ENCODE data around the gene CNTNAP2.
"Not testable (repeated sequence)": the region's sequence is repeated elsewhere in the genome, so short reads cannot be mapped to it uniquely, and the experiment has no call there.

The CNTNAP2 gene

DNA sequence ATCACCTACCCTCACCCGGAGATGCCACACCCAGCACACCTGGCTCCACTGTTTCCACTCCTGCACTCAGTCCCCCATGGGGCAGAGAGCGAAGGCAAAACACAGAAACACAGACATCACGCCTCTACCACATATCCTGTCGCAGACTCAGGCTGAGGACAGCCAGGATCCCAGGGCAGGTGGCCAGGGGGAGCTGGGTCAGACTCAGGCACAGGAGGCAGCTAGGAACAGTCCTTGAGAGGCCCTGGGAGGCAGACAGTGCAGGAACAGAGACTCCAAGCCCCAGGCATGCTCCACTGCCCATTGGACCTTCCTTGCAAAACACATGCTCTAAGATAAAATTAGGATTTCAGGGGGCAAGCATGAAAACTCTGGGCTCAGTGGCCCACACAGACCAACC lies 2319.5 kb downstream of the CNTNAP2 start:
- Histone ChIP-seq H3K4me1 (ENCODE audit: control insufficient read depth, insufficient read depth, low read length) (peaks cover 14% of the 10 kb centered on the region), H3K27me3 (replicated peaks; ENCODE audit: control insufficient read depth, insufficient read depth, low read length) (no peaks in the 10 kb centered on the region), H3K36me3 (ENCODE audit: control insufficient read depth, insufficient read depth, low read length, severe bottlenecking) (no peaks in the 10 kb centered on the region), H3K4me3 (ENCODE audit: low read length) (no peak overlapping the region), H3K9ac (ENCODE audit: low read length) (no peak overlapping the region), H3K9me3 (ENCODE audit: control insufficient read depth, low read length) (no peaks in the 10 kb centered on the region)
- no peak for DNase-seq (ENCODE audit: low read depth)

DNA sequence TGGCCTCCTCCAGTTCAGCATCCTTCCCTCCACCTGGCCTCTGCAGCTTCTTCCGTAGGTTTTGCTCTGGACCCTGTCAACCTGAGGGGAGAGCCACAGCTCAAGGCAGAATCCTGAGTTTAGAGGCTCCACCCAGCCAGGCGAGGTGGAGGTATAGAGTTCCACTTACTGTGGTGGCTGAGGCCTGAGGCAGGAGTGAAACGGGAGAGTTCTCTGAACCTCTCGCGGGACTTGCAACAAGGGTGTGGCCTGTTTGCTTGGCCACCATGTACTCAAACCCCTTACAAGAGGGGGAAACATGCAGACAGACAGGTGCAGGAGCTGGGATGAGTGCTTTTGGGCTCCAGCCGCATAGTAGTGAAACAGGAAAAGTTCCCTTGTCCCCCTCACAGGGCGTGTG lies 2320.0 kb downstream of the CNTNAP2 start:
- no peaks in the 10 kb centered on the region for H3K9me3 ChIP-seq (ENCODE audit: control insufficient read depth, low read length)
- H3K4me3 ChIP-seq (ENCODE audit: low read length) = no peak overlapping the region
- no peak for DNase-seq (ENCODE audit: low read depth)
- H3K9ac ChIP-seq (ENCODE audit: low read length) = no peak overlapping the region
- H3K4me1 ChIP-seq (ENCODE audit: control insufficient read depth, insufficient read depth, low read length) = peaks cover 14% of the 10 kb centered on the region
- no peaks in the 10 kb centered on the region for H3K36me3 ChIP-seq (ENCODE audit: control insufficient read depth, insufficient read depth, low read length, severe bottlenecking)
- H3K27me3 ChIP-seq (replicated peaks; ENCODE audit: control insufficient read depth, insufficient read depth, low read length) = no peaks in the 10 kb centered on the region

GRCh38 chr7:148437043-148437442 lies 2320.4 kb downstream of the CNTNAP2 start:
- H3K9me3 ChIP-seq (ENCODE audit: control insufficient read depth, low read length) = no peaks in the 10 kb centered on the region
- no peaks in the 10 kb centered on the region for H3K27me3 ChIP-seq (replicated peaks; ENCODE audit: control insufficient read depth, insufficient read depth, low read length)
- no peak for DNase-seq (ENCODE audit: low read depth)
- no peak overlapping the region for H3K9ac ChIP-seq (ENCODE audit: low read length)
- H3K4me3 ChIP-seq (ENCODE audit: low read length) = no peak overlapping the region
- no peaks in the 10 kb centered on the region for H3K36me3 ChIP-seq (ENCODE audit: control insufficient read depth, insufficient read depth, low read length, severe bottlenecking)
- peaks cover 14% of the 10 kb centered on the region for H3K4me1 ChIP-seq (ENCODE audit: control insufficient read depth, insufficient read depth, low read length)

GRCh38 chr7:148442141-148442655 lies 2325.6 kb downstream of the CNTNAP2 start:
- H3K9ac ChIP-seq (ENCODE audit: low read length) = no peak overlapping the region
- H3K36me3 ChIP-seq (ENCODE audit: control insufficient read depth, insufficient read depth, low read length, severe bottlenecking) = no peaks in the 10 kb centered on the region
- H3K4me1 ChIP-seq (ENCODE audit: control insufficient read depth, insufficient read depth, low read length) = no peaks in the 10 kb centered on the region
- H3K27me3 ChIP-seq (replicated peaks; ENCODE audit: control insufficient read depth, insufficient read depth, low read length) = peaks cover 3% of the 10 kb centered on the region
- no peaks in the 10 kb centered on the region for H3K9me3 ChIP-seq (ENCODE audit: control insufficient read depth, low read length)
- DNase-seq (ENCODE audit: low read depth) = no peak
- no peak overlapping the region for H3K4me3 ChIP-seq (ENCODE audit: low read length)

- Histone ChIP-seq H3K4me3 (ENCODE audit: low read length) (no peak overlapping the region), H3K27me3 (replicated peaks; ENCODE audit: control insufficient read depth, insufficient read depth, low read length) (peaks cover 3% of the 10 kb centered on the region), H3K9me3 (ENCODE audit: control insufficient read depth, low read length) (no peaks in the 10 kb centered on the region), H3K36me3 (ENCODE audit: control insufficient read depth, insufficient read depth, low read length, severe bottlenecking) (no peaks in the 10 kb centered on the region), H3K9ac (ENCODE audit: low read length) (no peak overlapping the region), H3K4me1 (ENCODE audit: control insufficient read depth, insufficient read depth, low read length) (no peaks in the 10 kb centered on the region)
- DNase-seq (ENCODE audit: low read depth) = no peak
Measured at GRCh38 chr7:148442933-148443332, 2326.3 kb downstream of the CNTNAP2 start.

DNA sequence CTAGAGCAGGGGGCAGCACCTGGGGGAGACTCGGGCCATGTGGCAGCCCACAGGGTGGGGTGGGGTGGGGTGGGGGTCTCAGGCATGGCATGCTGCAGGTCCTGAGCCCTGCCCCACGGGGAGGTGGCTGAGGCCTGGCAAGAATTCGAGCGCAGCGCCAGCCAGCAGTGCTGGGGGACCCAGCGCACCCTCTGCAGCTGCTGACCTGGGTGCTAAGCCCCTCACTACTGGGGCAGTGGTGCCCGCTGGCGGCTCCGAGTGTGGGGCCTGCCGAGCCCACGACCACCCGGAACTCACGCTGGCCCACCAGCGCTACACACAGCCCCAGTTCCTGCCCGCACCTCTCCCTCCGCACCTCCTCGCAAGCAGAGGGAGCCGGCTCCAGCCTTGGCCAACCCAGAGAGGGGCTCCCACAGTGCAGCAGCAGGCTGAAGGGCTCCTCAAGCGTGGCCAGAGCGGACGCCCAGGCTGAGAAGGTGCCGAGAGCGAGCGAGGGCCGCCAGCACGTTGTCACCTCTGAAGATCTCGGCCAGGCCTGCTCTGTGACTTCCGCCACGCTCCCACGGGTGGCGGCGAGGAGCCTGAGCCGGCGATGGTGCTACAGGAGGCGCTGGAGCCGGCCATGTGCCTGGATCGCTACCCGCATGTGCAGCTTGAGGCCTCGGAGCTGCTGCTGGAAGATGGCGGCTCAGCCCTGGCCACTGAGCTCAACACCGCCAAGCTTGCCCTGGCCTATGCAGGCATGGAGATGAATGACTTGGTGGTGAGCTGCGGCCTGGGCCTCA lies 2328.9 kb downstream of the CNTNAP2 start:
- Histone ChIP-seq H3K4me3 (ENCODE audit: low read length) (no peak overlapping the region), H3K27me3 (replicated peaks; ENCODE audit: control insufficient read depth, insufficient read depth, low read length) (peaks cover 3% of the 10 kb centered on the region), H3K36me3 (ENCODE audit: control insufficient read depth, insufficient read depth, low read length, severe bottlenecking) (no peaks in the 10 kb centered on the region), H3K9ac (ENCODE audit: low read length) (no peak overlapping the region), H3K4me1 (ENCODE audit: control insufficient read depth, insufficient read depth, low read length) (no peaks in the 10 kb centered on the region), H3K9me3 (ENCODE audit: control insufficient read depth, low read length) (no peaks in the 10 kb centered on the region)
- no peak for DNase-seq (ENCODE audit: low read depth)

DNA sequence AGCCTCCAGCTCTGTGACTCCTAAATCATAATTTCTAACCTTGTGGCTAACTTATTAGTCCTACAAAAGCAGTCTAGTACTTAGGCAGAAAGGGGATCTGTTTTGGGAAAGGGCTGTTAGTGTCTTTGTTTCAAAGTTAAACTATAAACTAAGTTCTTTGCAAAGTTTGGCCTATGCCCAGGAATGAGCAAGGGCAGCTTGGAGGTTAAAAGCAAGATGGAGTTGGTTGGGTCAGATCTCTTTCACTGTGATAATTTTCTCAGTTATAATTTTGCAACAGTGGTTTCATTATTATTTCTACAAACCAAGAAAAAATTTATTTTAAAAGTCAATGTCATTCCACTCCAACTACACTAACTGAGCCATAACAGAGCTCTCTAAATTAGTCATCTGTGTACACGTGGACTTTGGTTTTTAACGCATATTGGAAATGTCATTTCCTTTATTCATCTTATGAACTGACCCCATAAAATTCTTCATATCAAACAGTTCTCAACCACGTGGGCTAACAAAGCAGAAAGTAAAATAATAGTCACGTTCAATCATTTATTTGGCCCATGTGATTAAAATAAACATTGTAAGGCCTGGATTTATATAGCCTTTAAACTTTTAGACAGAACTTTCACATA lies 2330.7 kb downstream of the CNTNAP2 start:
- Histone ChIP-seq H3K27me3 (replicated peaks; ENCODE audit: control insufficient read depth, insufficient read depth, low read length) (peaks cover 7% of the 10 kb centered on the region), H3K9me3 (ENCODE audit: control insufficient read depth, low read length) (no peaks in the 10 kb centered on the region), H3K4me1 (ENCODE audit: control insufficient read depth, insufficient read depth, low read length) (no peaks in the 10 kb centered on the region), H3K9ac (ENCODE audit: low read length) (no peak overlapping the region), H3K4me3 (ENCODE audit: low read length) (no peak overlapping the region), H3K36me3 (ENCODE audit: control insufficient read depth, insufficient read depth, low read length, severe bottlenecking) (no peaks in the 10 kb centered on the region)
- DNase-seq (ENCODE audit: low read depth) = no peak

DNA sequence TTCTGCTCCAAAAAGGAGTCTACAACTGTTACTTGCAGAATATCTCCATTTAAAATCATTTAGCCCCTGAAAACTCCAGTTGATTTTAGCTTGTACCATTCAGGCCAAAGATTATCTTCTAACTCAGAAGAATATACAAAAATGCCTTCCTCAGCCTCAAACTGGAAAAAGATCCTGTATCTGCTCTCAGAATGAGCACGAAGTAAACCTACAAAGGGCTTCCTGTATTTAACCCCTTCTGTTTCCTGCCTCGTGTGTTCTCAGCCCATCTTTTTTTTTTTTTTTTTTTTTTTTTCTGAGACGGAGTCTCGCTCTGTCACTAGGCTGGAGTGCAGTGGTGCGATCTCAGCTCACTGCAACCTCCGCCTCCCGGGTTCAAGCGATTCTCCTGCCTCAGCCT lies 2334.9 kb downstream of the CNTNAP2 start:
- not testable (repeated sequence) for H3K27me3 ChIP-seq (replicated peaks; ENCODE audit: control insufficient read depth, insufficient read depth, low read length); DNase-seq (ENCODE audit: low read depth); H3K9ac ChIP-seq (ENCODE audit: low read length); H3K36me3 ChIP-seq (ENCODE audit: control insufficient read depth, insufficient read depth, low read length, severe bottlenecking); H3K9me3 ChIP-seq (ENCODE audit: control insufficient read depth, low read length); H3K4me1 ChIP-seq (ENCODE audit: control insufficient read depth, insufficient read depth, low read length); H3K4me3 ChIP-seq (ENCODE audit: low read length)

DNA sequence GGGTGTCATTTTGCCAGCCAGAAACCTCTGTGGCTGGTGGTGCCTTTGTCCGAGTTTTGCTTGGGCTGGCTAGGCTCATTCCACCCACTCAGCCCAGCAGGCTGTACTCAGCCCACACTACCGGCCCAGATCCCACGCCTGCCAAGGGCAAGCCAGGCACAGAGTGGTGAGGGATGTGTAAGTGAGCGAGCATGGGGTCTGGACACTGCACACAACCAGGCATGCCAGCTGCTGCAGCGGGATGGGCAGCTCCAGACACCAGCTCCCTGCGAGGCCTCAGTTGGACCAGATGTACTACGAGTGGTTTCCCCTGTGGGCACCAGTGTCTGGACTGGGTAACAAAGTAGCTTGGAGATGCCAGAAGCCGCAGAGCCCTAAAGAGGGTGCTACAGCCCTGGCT lies 2339.8 kb downstream of the CNTNAP2 start:
- H3K9me3 ChIP-seq (ENCODE audit: control insufficient read depth, low read length) = no peaks in the 10 kb centered on the region
- no peak overlapping the region for H3K4me3 ChIP-seq (ENCODE audit: low read length)
- no peak overlapping the region for H3K9ac ChIP-seq (ENCODE audit: low read length)
- DNase-seq (ENCODE audit: low read depth) = no peak
- peaks cover 9% of the 10 kb centered on the region for H3K27me3 ChIP-seq (replicated peaks; ENCODE audit: control insufficient read depth, insufficient read depth, low read length)
- no peaks in the 10 kb centered on the region for H3K4me1 ChIP-seq (ENCODE audit: control insufficient read depth, insufficient read depth, low read length)
- no peaks in the 10 kb centered on the region for H3K36me3 ChIP-seq (ENCODE audit: control insufficient read depth, insufficient read depth, low read length, severe bottlenecking)

GRCh38 chr7:148457310-148457921 lies 2340.8 kb downstream of the CNTNAP2 start:
- Histone ChIP-seq H3K9me3 (ENCODE audit: control insufficient read depth, low read length) (no peaks in the 10 kb centered on the region), H3K4me3 (ENCODE audit: low read length) (no peak overlapping the region), H3K4me1 (ENCODE audit: control insufficient read depth, insufficient read depth, low read length) (no peaks in the 10 kb centered on the region), H3K27me3 (replicated peaks; ENCODE audit: control insufficient read depth, insufficient read depth, low read length) (peaks cover 7% of the 10 kb centered on the region), H3K36me3 (ENCODE audit: control insufficient read depth, insufficient read depth, low read length, severe bottlenecking) (no peaks in the 10 kb centered on the region), H3K9ac (ENCODE audit: low read length) (no peak overlapping the region)
- DNase-seq (ENCODE audit: low read depth) = no peak

DNA sequence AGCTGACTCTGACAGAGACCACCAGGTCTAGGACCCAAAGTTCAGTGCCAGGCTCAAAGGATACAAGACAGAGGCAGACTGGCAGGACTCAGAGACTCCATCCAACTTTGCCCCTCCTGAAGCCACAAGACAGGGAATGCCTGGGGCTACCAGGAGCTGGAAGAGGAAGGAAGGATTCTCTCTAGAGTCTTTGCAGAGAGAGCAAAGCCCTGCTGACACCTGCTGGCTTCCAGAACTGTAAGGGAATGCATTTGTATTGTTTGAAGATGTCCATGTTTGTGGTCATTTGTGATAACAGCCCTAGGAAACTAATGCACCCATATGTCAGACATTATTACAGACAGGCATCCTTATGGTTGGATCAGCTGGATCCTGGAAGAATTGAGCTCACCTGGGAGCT lies 2341.7 kb downstream of the CNTNAP2 start:
- DNase-seq (ENCODE audit: low read depth) = no peak
- H3K36me3 ChIP-seq (ENCODE audit: control insufficient read depth, insufficient read depth, low read length, severe bottlenecking) = no peaks in the 10 kb centered on the region
- H3K9me3 ChIP-seq (ENCODE audit: control insufficient read depth, low read length) = no peaks in the 10 kb centered on the region
- H3K4me1 ChIP-seq (ENCODE audit: control insufficient read depth, insufficient read depth, low read length) = no peaks in the 10 kb centered on the region
- no peak overlapping the region for H3K4me3 ChIP-seq (ENCODE audit: low read length)
- no peak overlapping the region for H3K9ac ChIP-seq (ENCODE audit: low read length)
- peaks cover 7% of the 10 kb centered on the region for H3K27me3 ChIP-seq (replicated peaks; ENCODE audit: control insufficient read depth, insufficient read depth, low read length)

Measured in adipocyte (in vitro differentiated cells).